Middle frontal gyrus (tissue), 1 donor: Measurements from ENCODE around the gene RAP1GDS1.

ENCODE experiments used
- DNase-seq: peaks from one replicate; pipeline ENCODE4 v3.0.0-alpha.2; 2015; ENCODE audit warnings: low spot score; ENCODE audit errors: extremely low spot score

Gene RAP1GDS1

DNA sequence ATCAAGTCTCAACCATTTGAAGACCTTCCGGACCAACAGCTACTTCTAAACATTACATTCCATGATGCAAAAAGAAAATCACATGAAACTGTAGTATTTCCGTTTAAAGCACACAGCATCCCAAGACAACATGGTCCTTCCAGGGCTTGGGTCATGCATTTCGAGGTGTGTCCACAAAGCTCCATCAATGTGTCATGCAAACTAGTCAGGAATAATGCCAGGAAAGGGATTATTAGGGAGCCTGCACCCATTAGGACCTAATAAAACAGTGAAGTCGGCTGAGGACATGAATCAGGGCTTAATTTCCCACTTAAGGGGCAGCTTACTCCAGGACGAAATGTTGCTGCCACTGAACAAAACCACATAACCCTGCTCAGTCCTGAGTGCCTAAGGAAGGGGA, 219.4 kb downstream of the RAP1GDS1 start:
- no peak for DNase-seq

GRCh38 chr4:98481167-98481566, 220.0 kb downstream of the RAP1GDS1 start:
- no peak for DNase-seq

DNA sequence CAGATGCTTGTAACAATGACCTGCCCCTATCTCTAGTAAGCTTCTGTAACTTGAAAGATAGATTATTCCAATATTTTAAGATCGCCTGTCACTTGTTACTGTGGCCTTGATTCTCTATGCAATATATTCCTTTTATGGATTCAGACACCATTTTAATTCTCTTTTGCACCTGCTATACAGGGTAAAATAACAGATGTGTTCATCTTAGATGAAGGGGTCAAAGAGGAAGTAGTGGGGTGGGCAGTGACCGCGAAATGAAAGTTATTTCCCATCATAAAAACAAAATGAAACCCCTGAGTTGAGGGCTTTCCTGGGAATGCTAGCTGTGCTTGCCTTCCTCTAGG, 221.3 kb downstream of the RAP1GDS1 start:
- DNase-seq, result no peak

DNA sequence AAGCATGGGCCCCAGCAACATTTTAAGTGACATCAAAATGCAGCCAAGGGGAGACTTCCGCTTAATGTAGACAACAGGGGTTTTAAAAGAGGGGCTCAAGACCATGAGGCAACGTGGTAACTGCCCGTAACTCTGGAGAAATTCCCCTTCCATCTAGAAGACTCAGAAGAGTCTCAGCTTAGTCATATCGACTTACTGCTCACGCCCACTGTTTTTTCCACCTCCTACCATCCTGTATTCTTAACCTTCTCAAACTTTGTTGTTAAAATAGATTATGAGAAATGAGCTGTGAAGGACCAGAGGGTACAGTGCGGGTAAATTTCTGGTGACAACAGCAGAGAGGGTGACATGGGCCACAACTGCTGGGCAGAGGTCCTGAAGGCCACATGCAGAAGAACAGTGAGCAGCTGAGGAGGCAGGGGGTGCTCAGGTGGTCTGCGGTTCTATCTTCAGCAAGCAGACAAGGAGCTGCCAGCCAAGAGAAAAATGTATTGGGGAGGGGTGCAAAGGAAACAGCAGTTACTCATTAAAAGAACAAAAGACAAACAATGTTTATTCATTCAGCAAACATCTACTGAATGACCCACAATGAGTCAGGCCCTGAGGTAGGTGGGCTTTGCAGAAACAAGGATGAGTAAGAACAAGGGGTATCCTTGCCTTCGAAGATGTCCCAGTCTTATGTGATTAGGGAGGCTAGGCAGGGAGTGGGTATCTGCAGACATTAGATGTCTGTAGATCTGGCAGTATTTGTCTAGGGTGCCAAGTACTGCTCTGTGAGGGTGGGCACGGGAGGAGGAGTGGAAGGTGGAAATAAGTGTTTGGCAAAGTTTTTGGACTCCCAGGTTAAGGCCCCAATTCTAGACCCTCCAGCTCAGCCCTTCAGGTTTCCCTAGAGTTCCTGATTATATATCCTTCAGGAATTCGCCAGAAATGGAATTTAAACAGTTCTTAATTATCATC, 221.9 kb downstream of the RAP1GDS1 start:
- no peak for DNase-seq

- no peak for DNase-seq
Observed at GRCh38 chr4:98484031-98484430, 222.8 kb downstream of the RAP1GDS1 start.

GRCh38 chr4:98485816-98486345, 224.7 kb downstream of the RAP1GDS1 start:
- DNase-seq, result no peak

GRCh38 chr4:98490251-98490650, 229.1 kb downstream of the RAP1GDS1 start:
- no peak for DNase-seq

DNA sequence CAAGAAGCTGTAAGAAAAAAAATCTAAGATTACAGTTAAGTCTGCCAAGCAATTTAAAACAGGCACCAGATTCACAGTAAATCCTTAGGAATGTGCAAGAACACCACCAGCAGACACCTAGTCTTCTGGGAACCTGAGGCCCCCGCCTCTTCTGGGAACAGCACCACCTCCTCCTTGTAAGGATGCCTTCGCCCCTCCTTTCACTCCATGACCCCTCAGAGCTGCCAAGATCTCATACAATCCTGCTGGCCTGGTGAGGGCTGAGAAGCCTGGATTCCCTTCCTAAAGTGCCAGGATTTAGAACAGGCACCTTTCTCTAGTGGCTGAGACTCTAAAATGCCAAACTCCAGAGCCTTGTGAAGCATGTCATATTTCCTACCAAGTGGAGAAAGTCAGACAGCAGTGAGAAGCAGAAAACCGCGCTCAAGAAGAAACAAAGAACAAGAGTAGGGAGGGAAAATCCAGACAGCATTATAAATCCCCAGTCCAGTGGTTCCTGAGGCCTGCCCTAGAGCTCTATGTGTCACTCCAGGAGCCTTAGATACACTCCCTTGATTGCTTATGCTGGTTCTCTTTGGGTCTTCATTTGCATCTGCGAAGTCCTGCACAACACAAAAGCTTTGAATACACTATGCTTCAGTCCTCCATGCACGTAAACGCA, 230.8 kb downstream of the RAP1GDS1 start:
- DNase-seq, result no peak

- DNase-seq, result no peak
Observed at GRCh38 chr4:98493296-98493695, 232.1 kb downstream of the RAP1GDS1 start.
